HT1080 (cell line): ENCODE measurements around the gene F13A1. TPM values are rescaled to one million over a fixed set of nuclear protein-coding genes. Genes with fewer than 3 reads are reported as not detected.
"Not testable (repeated sequence)": the region's sequence is repeated elsewhere in the genome, so short reads cannot be mapped to it uniquely, and the experiment has no call there.

Source experiments
- DNase-seq: peaks from one replicate; pipeline ENCODE4 v3.0.0-alpha.2; 2015; ENCODE audit warnings: low read depth
- total RNA-seq: library from RNA; depleted of rRNA; stranded (reverse); fragments of >200 nt; shearing (Covaris generic); gene quantifications from 2 replicates; pipeline ENCODE4 v1.2.3, GENCODE V29; 2014

The F13A1 gene
- total RNA-seq, 1 experiment from 2014 or later = not detected

GRCh38 chr6:6317825-6318733 is 2.4 kb downstream of the F13A1 start:
- DNase-seq = no peak

GRCh38 chr6:6317386-6317785 is 3.1 kb downstream of the F13A1 start:
- DNase-seq = no peak

GRCh38 chr6:6315660-6316059 is 4.8 kb downstream of the F13A1 start:
- no peak for DNase-seq

- DNase-seq = no peak
Measured at GRCh38 chr6:6314596-6314995, 5.9 kb downstream of the F13A1 start.

GRCh38 chr6:6312901-6313441 is 7.5 kb downstream of the F13A1 start:
- no peak for DNase-seq

GRCh38 chr6:6305575-6305974 is 14.9 kb downstream of the F13A1 start:
- DNase-seq = no peak

- DNase-seq = not testable (repeated sequence)
Measured at GRCh38 chr6:6300383-6300782, 20.1 kb downstream of the F13A1 start.

- no peak for DNase-seq
Measured at GRCh38 chr6:6293317-6293716, 27.1 kb downstream of the F13A1 start.

- no peak for DNase-seq
Measured at GRCh38 chr6:6287415-6287814, 33.0 kb downstream of the F13A1 start.

- no peak for DNase-seq
Measured at GRCh38 chr6:6285679-6286078, 34.8 kb downstream of the F13A1 start.

- no peak for DNase-seq
Measured at GRCh38 chr6:6284221-6284966, 36.1 kb downstream of the F13A1 start.

GRCh38 chr6:6283746-6284145 is 36.7 kb downstream of the F13A1 start:
- no peak for DNase-seq

- no peak for DNase-seq
Measured at GRCh38 chr6:6282716-6283115, 37.7 kb downstream of the F13A1 start.

- DNase-seq = peak; percentile 7
Measured at GRCh38 chr6:6277413-6277812, 43.0 kb downstream of the F13A1 start.

- no peak for DNase-seq
Measured at GRCh38 chr6:6270948-6271535, 49.4 kb downstream of the F13A1 start.

- no peak for DNase-seq
Measured at GRCh38 chr6:6260196-6260722, 60.2 kb downstream of the F13A1 start.

- DNase-seq = no peak
Measured at GRCh38 chr6:6256886-6257285, 63.6 kb downstream of the F13A1 start.

GRCh38 chr6:6256259-6256658 is 64.2 kb downstream of the F13A1 start:
- DNase-seq = no peak

GRCh38 chr6:6251555-6252280 is 68.7 kb downstream of the F13A1 start:
- DNase-seq = no peak

GRCh38 chr6:6248651-6249050 is 71.8 kb downstream of the F13A1 start:
- DNase-seq = no peak

- no peak for DNase-seq
Measured at GRCh38 chr6:6246544-6246943, 73.9 kb downstream of the F13A1 start.
